Lower leg skin (tissue), 4 donors: ENCODE data around the gene GLTP. TPM values are rescaled to one million over a fixed set of nuclear protein-coding genes. Genes with fewer than 3 reads are reported as not detected.

Experiments
- DNase-seq, 2 donors: peaks; one replicate each; pipeline ENCODE4 v3.0.0-alpha.2; 2019; ENCODE audit warnings: low spot score in 2 of 2
- H3K4me3 ChIP-seq: fragments of 200-600 bp; sonication (generic); 2 replicates; pipeline ENCODE4 v1.5.1; 2017; ENCODE audit warnings: mild to moderate bottlenecking, low read depth; ENCODE audit not compliant: poor library complexity, severe bottlenecking
- POLR2A ChIP-seq, 2 donors: fragments of 450-650 bp; IDR thresholded peaks; one replicate each; pipeline ENCODE4 v1.6.1; 2016 to 2017; ENCODE audit warnings: antibody characterized with exemption in 2 of 2, mild to moderate bottlenecking in 1 of 2, moderate library complexity in 1 of 2
- WGBS, 2 donors: methylation state at CpG; one replicate each; pipeline ENCODE4 v1.1.5; 2018; 5-methylcytosine and 5-hydroxymethylcytosine counted together
- intact Hi-C: fragments of 100-400 bp; cut with DNase I; formaldehyde crosslinking; loops from one replicate; pipeline ENCODE4 v1.15.0; 2023; ENCODE audit warnings: low total_unique reads
- total RNA-seq, 4 donors: library from RNA; depleted of rRNA; stranded (reverse); fragments of >200 nt; gene quantifications; one replicate each; pipeline ENCODE4 v1.1.0, GENCODE V29; 2016
- TF ChIP-seq, protein P1 (sequence below), 3 donors: fragments of 450-650 bp; IDR thresholded peaks; one replicate each; pipeline ENCODE4 v1.5.1; 2016; ENCODE audit warnings: antibody characterized with exemption in 3 of 3, mild to moderate bottlenecking in 3 of 3, moderate library complexity in 2 of 3

GLTP gene
- total RNA-seq, 4 donors from 2014 or later: 536 to 775 (median 660) TPM

DNA sequence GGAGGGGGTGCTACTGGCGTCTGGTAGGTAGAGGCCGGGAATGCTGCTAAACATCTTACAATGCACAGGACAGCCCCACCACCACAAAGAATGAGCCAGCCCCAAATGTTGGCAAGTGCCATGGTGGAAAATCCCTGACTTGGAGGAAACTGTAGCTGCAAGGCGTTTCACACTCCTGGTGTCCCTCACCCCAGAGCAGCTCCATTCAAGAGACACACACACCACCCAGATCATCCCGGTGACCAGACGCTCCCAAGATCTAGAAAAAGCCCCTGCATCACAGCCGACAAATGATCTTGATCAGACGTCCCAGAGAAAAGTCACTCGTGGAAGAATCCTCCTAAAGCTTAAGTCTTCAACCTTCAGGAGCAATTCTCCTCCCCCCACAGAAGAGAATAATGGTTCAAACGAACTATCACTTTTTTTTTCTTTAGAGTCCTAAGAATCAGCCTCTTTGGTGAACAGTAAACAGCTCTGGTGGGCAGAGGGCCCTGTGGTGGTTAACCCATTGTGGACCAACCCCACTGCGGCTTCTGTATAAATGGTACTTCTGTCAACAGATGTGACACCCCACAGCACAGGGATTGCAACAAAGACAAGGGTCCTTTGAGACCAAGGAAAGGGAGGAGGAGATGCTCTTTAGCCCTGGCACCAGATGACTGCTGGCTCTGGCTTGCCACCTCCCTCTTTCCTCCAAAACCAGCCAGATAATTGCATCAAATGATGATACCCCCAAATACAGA, 2.7 kb downstream of the GLTP start:
- no peak for DNase-seq
- TF ChIP-seq, protein P1, sequence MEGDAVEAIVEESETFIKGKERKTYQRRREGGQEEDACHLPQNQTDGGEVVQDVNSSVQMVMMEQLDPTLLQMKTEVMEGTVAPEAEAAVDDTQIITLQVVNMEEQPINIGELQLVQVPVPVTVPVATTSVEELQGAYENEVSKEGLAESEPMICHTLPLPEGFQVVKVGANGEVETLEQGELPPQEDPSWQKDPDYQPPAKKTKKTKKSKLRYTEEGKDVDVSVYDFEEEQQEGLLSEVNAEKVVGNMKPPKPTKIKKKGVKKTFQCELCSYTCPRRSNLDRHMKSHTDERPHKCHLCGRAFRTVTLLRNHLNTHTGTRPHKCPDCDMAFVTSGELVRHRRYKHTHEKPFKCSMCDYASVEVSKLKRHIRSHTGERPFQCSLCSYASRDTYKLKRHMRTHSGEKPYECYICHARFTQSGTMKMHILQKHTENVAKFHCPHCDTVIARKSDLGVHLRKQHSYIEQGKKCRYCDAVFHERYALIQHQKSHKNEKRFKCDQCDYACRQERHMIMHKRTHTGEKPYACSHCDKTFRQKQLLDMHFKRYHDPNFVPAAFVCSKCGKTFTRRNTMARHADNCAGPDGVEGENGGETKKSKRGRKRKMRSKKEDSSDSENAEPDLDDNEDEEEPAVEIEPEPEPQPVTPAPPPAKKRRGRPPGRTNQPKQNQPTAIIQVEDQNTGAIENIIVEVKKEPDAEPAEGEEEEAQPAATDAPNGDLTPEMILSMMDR (IDR thresholded peaks at IDR 0.05): no peak
- no peak for TF ChIP-seq POLR2A (IDR thresholded peaks at IDR 0.05)
- no peak overlapping the region for H3K4me3 ChIP-seq
- intact Hi-C loops: no loop called here
- WGBS, 2 donors: 37 to 46% methylated on average over 10 of the region's 10 CpGs

DNA sequence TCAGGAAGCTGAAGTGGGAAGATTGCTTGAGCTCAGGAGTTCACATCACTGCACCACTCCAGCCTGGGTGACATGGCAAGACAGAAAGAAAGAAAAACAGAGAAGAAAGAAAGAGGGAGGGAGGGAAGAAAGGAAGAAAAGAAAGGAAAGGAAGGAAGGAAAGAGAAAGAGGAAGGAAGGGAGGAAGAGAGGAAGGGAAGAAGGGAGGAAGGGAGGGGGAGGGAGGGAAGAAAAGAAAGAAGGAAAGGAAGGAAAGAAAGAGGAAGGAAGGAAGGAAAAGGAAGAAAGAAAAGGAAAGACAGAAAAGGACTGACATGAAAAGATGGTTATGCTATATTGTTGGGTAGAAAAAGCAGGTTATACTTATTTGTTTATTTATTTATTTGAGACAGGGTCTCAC, 3.9 kb downstream of the GLTP start:
- TF ChIP-seq, protein P1 (IDR thresholded peaks at IDR 0.05): no peak
- TF ChIP-seq POLR2A (IDR thresholded peaks at IDR 0.05): no peak
- intact Hi-C loops: no loop called here
- no peak for DNase-seq
- H3K4me3 ChIP-seq: no peak overlapping the region

DNA sequence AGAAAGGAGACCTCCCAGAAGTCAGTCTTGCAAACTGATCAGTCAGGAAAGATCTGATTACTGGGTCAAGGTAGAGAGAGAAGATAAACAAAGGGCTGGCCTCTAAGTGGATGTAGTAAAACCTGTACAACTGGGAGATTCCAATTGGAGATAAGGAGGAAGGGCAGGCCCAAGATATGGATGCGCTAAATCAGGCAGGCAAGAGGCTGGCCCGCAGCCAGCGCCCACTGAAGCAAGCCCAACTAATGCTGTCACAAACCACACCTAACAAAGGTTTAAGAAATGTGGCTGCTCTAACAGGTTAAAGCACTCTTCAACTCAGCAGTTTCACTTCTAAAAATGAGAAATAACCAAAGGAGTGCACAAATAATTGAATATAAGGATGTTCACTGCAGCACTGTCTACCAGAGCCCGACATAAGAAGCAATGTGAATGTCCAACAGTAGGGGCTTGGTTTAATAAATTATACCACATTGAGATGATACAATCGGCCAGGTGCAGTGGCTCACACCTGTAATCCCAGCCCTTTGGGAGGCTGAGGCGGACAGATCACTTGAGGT, 4.7 kb downstream of the GLTP start:
- 59 to 60% methylated on average over 6 of the region's 6 CpGs for WGBS, 2 donors
- intact Hi-C loops: no loop called here
- DNase-seq: no peak
- TF ChIP-seq, protein P1 (IDR thresholded peaks at IDR 0.05): no peak
- no peak for TF ChIP-seq POLR2A (IDR thresholded peaks at IDR 0.05)
- no peak overlapping the region for H3K4me3 ChIP-seq

DNA sequence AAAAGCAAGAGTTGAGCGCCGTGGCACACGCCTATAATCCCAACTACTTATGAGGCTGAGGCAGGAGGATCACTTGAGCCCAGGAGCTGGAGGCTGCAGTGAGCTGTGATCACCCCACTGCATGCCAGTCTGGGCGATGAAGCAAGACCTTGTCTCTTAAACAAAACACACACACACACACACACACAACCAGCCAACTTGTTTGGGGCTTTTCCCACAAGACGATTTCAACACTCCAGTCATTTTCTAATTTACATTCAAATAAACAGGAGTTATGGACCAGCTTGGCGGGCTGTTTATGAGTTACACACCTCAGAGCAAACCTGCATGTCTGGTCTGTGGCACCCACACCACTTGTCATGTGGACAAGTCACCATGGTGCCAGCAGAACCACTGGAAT, 6.7 kb downstream of the GLTP start:
- DNase-seq: peak in 1 of 2 donors; percentile 58
- no peak overlapping the region for H3K4me3 ChIP-seq
- intact Hi-C loops: no loop called here
- TF ChIP-seq, protein P1 (IDR thresholded peaks at IDR 0.05): no peak
- no peak for TF ChIP-seq POLR2A (IDR thresholded peaks at IDR 0.05)
- 68% methylated on average over 6 of the region's 6 CpGs for WGBS, 2 donors

DNA sequence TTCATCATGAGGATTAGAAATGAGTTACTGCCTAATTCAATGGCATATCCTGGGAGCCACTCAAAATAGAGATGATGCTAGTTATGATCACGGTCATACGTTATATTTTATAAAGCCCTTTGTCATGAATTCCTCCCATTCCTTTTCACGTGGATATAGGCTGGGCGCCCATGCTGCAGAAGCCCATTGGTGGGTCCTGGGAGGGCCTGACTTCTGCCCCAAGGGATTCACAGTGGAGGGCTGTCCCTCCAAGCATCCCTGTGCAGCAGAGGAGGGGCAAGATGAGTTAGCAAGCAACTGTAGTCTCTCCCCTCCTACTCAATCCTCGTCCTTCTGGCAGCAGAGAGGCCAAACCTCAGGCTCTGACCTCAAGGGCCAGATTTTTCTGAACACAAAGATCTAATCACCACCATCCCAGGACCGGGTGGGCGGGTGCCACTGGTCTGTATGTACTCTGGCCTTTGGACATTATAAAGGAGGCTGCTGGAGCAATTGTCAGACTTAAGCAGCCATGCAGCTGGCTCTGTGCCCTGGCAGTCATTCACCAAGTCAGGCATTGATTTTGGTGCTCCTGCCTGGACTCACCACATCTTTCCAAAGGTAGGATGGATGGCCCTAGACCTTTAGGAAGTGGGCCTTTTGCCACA, 8.6 kb downstream of the GLTP start:
- DNase-seq: no peak
- TF ChIP-seq, protein P1 (IDR thresholded peaks at IDR 0.05): no peak
- no peak for TF ChIP-seq POLR2A (IDR thresholded peaks at IDR 0.05)
- H3K4me3 ChIP-seq: no peak overlapping the region
- intact Hi-C loops: no loop called here
- 64 to 69% methylated on average over 7 of the region's 7 CpGs for WGBS, 2 donors
